ENCODE measurements around the gene ZBTB20. TPM values are rescaled to one million over a fixed set of nuclear protein-coding genes. Genes with fewer than 3 reads are reported as not detected.
A peak's percentile ranks its signal among the peaks of the same experiment; 100 is the strongest.

The ZBTB20 gene
- polyA plus RNA-seq, 4 donors = 0.27 to 2.2 (median 1.3) TPM

DNA sequence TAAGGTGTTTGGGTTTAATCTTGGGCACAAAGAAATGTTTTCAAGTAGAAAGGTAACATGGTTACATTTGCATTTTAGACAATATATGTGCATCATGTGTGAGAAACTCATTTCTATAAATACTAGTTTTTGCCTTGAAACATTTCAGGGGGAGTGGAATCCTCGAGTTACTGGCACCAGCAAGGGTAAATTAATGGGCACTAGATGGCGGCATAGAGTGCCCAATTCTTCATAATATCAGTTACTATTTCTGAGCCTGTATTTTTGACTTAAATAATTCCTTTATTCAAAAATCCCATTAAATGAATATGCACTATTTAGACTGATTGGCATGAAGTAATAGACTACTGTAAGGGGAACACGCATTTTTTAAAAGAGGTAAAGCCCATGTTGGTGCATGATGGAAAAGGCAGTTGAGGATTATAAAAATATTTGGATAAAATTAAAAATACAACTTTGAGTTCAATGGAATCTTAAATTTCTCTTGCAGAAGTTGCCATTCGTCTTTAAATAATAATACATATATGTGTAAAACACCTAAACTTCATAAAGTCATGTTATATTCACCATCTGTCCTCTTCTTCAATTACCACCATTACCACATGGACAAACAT, 106.3 kb downstream of the ZBTB20 start:
- Histone ChIP-seq H3K27ac (ENCODE audit: low read depth in 1 of 3, low read length in 2 of 3) (no peak overlapping the region), H3K4me1 (ENCODE audit: control insufficient read depth in 3 of 3, insufficient read depth in 2 of 3, low read depth in 1 of 3, low read length in 2 of 3) (no peaks in the 10 kb centered on the region), H3K4me3 (ENCODE audit: low read depth in 1 of 3, low read length in 3 of 3) (no peak overlapping the region), H3K9me3 (ENCODE audit: control insufficient read depth in 2 of 2, insufficient read depth in 1 of 2, low read depth in 1 of 2, low read length in 1 of 2) (no peaks in the 10 kb centered on the region), H3K27me3 (ENCODE audit: control insufficient read depth in 3 of 3, insufficient read depth in 3 of 3, low read length in 3 of 3) (no peaks in the 10 kb centered on the region), H3K36me3 (ENCODE audit: control insufficient read depth in 3 of 3, insufficient read depth in 2 of 3, low read depth in 1 of 3, low read length in 3 of 3) (peaks cover 0 to 2% (median 0%) of the 10 kb centered on the region in 3 donors)
- DNase-seq = peak; percentile 40 to 44
- FAIRE-seq = no peak
- 31 to 39% (median 37%) methylated on average over 4 of the region's 4 CpGs for WGBS, 3 donors

DNA sequence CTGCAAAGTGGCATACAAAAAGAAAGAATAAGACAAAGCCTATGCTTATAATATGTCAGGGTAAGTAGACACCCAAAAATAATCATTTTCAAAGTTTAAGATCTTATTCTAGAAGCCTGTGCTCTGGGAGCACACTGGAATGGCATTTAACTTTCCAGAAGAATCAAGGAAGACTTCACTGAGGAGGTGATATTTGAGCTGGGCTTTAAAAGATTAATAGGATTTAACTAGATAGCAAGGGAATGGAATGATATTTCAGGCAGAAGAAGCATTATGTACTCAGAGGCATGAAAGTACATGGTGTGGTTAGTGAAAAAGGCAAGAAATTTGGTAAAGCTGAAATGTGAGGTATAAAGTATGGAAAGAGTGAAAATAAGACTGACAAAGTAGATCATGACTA, 106.8 kb downstream of the ZBTB20 start:
- DNase-seq (no peak), FAIRE-seq (no peak)
- no peak overlapping the region for H3K4me3 ChIP-seq (ENCODE audit: low read depth in 1 of 3, low read length in 3 of 3)
- no peaks in the 10 kb centered on the region for H3K9me3 ChIP-seq (ENCODE audit: control insufficient read depth in 2 of 2, insufficient read depth in 1 of 2, low read depth in 1 of 2, low read length in 1 of 2)
- H3K4me1 ChIP-seq (ENCODE audit: control insufficient read depth in 3 of 3, insufficient read depth in 2 of 3, low read depth in 1 of 3, low read length in 2 of 3) = no peaks in the 10 kb centered on the region
- H3K27ac ChIP-seq (ENCODE audit: low read depth in 1 of 3, low read length in 2 of 3) = no peak overlapping the region
- H3K27me3 ChIP-seq (ENCODE audit: control insufficient read depth in 3 of 3, insufficient read depth in 3 of 3, low read length in 3 of 3) = no peaks in the 10 kb centered on the region
- peaks cover 0 to 2% (median 0%) of the 10 kb centered on the region in 3 donors for H3K36me3 ChIP-seq (ENCODE audit: control insufficient read depth in 3 of 3, insufficient read depth in 2 of 3, low read depth in 1 of 3, low read length in 3 of 3)

DNA sequence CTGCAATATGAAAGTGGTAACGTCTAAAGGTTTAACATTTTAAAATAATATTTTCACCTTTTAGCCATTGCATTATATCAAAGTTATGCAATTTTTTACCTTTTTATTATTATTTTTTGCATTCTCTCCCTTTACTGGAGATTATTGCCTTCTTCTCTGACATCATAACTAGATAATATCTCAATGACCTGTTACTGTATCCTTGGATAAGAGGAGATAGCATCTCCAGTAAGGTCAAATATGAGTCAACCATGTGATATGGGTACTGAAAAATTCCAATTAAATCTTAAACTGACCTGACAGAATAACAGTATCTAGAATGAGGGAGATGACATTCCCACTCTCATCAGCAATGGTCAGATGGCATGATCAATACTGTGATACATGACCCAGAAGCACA, 108.3 kb downstream of the ZBTB20 start:
- no peak overlapping the region for H3K27ac ChIP-seq (ENCODE audit: low read depth in 1 of 3, low read length in 2 of 3)
- H3K4me3 ChIP-seq (ENCODE audit: low read depth in 1 of 3, low read length in 3 of 3) = no peak overlapping the region
- no peaks in the 10 kb centered on the region for H3K4me1 ChIP-seq (ENCODE audit: control insufficient read depth in 3 of 3, insufficient read depth in 2 of 3, low read depth in 1 of 3, low read length in 2 of 3)
- DNase-seq (no peak), FAIRE-seq (no peak)
- H3K27me3 ChIP-seq (ENCODE audit: control insufficient read depth in 3 of 3, insufficient read depth in 3 of 3, low read length in 3 of 3) = no peaks in the 10 kb centered on the region
- H3K9me3 ChIP-seq (ENCODE audit: control insufficient read depth in 2 of 2, insufficient read depth in 1 of 2, low read depth in 1 of 2, low read length in 1 of 2) = no peaks in the 10 kb centered on the region
- WGBS, 3 donors = 83 to 98% (median 91%) methylated on average over 1 of the region's 1 CpG
- H3K36me3 ChIP-seq (ENCODE audit: control insufficient read depth in 3 of 3, insufficient read depth in 2 of 3, low read depth in 1 of 3, low read length in 3 of 3) = peaks cover 0 to 2% (median 0%) of the 10 kb centered on the region in 3 donors

DNA sequence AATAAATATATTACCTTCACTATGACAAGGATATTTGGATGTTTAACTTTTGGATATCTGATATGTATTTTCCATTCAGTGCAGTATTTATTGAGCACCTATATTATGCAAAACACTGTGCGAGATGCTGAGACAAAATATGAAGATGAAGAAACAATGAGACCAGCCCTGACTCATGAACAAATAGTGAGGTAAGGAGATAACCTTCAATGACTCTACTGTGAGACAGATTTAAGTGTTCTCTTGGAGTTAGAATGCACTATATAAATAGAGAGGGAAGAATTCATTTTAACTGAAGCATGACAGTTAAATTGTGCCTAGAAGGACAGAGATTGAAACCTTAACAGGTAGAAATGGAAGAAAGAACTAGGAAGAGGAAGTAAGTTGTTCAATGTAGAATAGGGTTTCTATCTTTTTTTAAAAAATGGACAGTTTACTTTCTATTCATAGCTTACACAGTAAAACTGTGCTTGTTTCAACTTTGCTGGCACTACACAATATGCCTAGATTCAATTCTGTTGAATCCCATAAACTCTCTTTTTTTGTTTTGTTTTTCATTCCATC, 124.2 kb downstream of the ZBTB20 start:
- Histone ChIP-seq H3K4me1 (ENCODE audit: control insufficient read depth in 3 of 3, insufficient read depth in 2 of 3, low read depth in 1 of 3, low read length in 2 of 3) (no peaks in the 10 kb centered on the region), H3K9me3 (ENCODE audit: control insufficient read depth in 2 of 2, insufficient read depth in 1 of 2, low read depth in 1 of 2, low read length in 1 of 2) (no peaks in the 10 kb centered on the region), H3K36me3 (ENCODE audit: control insufficient read depth in 3 of 3, insufficient read depth in 2 of 3, low read depth in 1 of 3, low read length in 3 of 3) (no peaks in the 10 kb centered on the region), H3K27me3 (ENCODE audit: control insufficient read depth in 3 of 3, insufficient read depth in 3 of 3, low read length in 3 of 3) (no peaks in the 10 kb centered on the region), H3K4me3 (ENCODE audit: low read depth in 1 of 3, low read length in 3 of 3) (no peak overlapping the region), H3K27ac (ENCODE audit: low read depth in 1 of 3, low read length in 2 of 3) (no peak overlapping the region)
- DNase-seq (no peak), FAIRE-seq (no peak)
- WGBS, 3 donors = 94 to 97% (median 95%) methylated on average over 1 of the region's 1 CpG

DNA sequence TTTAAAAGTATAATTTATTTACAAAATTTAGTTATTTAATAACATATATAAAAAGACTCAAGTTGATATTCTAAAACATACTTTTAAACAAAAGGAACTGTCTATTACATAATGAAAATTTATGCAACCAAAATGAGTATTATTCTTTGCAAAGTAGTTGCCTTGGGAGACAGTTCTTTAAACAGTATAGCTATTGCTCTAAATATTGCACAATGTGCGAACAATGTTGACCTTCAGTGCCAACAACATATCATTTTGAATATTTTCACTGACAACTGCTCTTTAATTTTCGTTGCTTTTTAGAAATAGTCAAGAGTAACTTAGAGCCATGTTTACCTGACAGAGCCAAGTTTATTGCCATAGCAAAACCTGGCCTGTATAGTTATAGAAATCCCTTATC, 124.9 kb downstream of the ZBTB20 start:
- no peak for FAIRE-seq
- 78 to 91% (median 85%) methylated on average over 2 of the region's 2 CpGs for WGBS, 3 donors

DNA sequence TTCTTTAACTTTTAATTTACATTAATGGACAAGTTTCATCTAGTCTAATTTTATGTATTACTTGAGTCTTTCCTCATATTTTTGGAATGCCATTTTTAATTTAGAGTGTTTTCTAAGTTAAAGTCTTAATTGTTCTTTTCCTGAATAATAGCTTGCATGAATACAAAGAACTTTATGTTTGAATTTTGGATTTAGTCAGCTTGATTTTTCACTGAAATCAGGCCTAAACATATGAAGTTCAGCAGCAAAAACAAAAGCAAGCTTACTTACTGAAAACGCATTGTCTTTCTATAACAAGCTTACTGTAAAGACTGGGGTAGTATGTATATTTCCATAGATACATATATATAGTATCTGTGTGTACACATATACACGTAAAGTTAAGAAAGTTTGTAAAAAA, 126.0 kb downstream of the ZBTB20 start:
- Histone ChIP-seq H3K27me3 (ENCODE audit: control insufficient read depth in 3 of 3, insufficient read depth in 3 of 3, low read length in 3 of 3) (no peaks in the 10 kb centered on the region), H3K9me3 (ENCODE audit: control insufficient read depth in 2 of 2, insufficient read depth in 1 of 2, low read depth in 1 of 2, low read length in 1 of 2) (no peaks in the 10 kb centered on the region), H3K36me3 (ENCODE audit: control insufficient read depth in 3 of 3, insufficient read depth in 2 of 3, low read depth in 1 of 3, low read length in 3 of 3) (no peaks in the 10 kb centered on the region), H3K4me1 (ENCODE audit: control insufficient read depth in 3 of 3, insufficient read depth in 2 of 3, low read depth in 1 of 3, low read length in 2 of 3) (no peaks in the 10 kb centered on the region), H3K4me3 (ENCODE audit: low read depth in 1 of 3, low read length in 3 of 3) (no peak overlapping the region), H3K27ac (ENCODE audit: low read depth in 1 of 3, low read length in 2 of 3) (no peak overlapping the region)
- DNase-seq (no peak), FAIRE-seq (no peak)
- WGBS, 3 donors = 94 to 97% (median 95%) methylated on average over 2 of the region's 2 CpGs

More for the DNA sequence above, 124.9 kb downstream of the ZBTB20 start:
- Histone ChIP-seq H3K4me1 (ENCODE audit: control insufficient read depth in 3 of 3, insufficient read depth in 2 of 3, low read depth in 1 of 3, low read length in 2 of 3) (no peaks in the 10 kb centered on the region), H3K4me3 (ENCODE audit: low read depth in 1 of 3, low read length in 3 of 3) (no peak overlapping the region), H3K27me3 (ENCODE audit: control insufficient read depth in 3 of 3, insufficient read depth in 3 of 3, low read length in 3 of 3) (no peaks in the 10 kb centered on the region), H3K36me3 (ENCODE audit: control insufficient read depth in 3 of 3, insufficient read depth in 2 of 3, low read depth in 1 of 3, low read length in 3 of 3) (no peaks in the 10 kb centered on the region), H3K27ac (ENCODE audit: low read depth in 1 of 3, low read length in 2 of 3) (no peak overlapping the region), H3K9me3 (ENCODE audit: control insufficient read depth in 2 of 2, insufficient read depth in 1 of 2, low read depth in 1 of 2, low read length in 1 of 2) (no peaks in the 10 kb centered on the region)
- peak in 1 of 2 donors; percentile 5 for DNase-seq

DNA sequence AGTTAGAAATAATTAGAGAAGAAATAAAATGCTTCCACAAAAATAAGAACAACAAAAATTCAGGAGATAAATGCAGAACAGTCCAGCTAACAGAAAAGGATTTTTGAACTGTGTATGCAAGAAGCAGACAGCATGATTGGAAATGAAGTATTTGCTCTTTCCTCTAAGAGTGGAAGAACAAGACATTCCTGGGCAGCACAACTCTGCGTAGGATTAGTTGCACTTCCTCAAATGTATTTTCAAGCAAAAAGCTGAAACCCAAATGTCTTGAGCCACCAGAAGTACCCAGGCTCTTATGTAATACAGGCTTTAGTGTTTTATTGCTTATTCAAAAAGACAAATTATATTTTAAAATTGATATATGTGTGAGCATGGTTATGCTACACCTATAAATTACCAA, 127.2 kb downstream of the ZBTB20 start:
- no peaks in the 10 kb centered on the region for H3K4me1 ChIP-seq (ENCODE audit: control insufficient read depth in 3 of 3, insufficient read depth in 2 of 3, low read depth in 1 of 3, low read length in 2 of 3)
- WGBS, 3 donors = 65 to 97% (median 91%) methylated on average over 1 of the region's 1 CpG
- no peak overlapping the region for H3K4me3 ChIP-seq (ENCODE audit: low read depth in 1 of 3, low read length in 3 of 3)
- no peaks in the 10 kb centered on the region for H3K27me3 ChIP-seq (ENCODE audit: control insufficient read depth in 3 of 3, insufficient read depth in 3 of 3, low read length in 3 of 3)
- H3K27ac ChIP-seq (ENCODE audit: low read depth in 1 of 3, low read length in 2 of 3) = no peak overlapping the region
- FAIRE-seq = no peak
- DNase-seq = no peak
- H3K9me3 ChIP-seq (ENCODE audit: control insufficient read depth in 2 of 2, insufficient read depth in 1 of 2, low read depth in 1 of 2, low read length in 1 of 2) = no peaks in the 10 kb centered on the region
- no peaks in the 10 kb centered on the region for H3K36me3 ChIP-seq (ENCODE audit: control insufficient read depth in 3 of 3, insufficient read depth in 2 of 3, low read depth in 1 of 3, low read length in 3 of 3)

DNA sequence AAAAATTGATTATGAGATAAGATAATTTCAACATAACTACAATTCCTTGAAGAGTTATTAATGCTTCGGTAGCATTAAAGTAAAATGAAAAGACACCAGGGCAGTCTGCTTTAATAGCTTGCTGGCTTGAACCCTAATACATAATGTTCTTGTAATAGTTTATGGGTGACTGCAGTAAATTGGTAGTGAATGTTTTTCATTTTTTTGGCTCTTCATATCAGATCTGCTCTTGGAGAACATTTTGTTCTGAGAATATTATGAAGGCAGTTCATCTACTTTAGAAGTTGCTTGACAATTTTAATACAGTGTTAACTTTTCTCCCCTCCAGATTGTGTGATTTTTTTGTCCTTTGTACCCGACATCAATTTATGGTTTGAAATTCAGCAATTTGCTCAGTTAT, 128.4 kb downstream of the ZBTB20 start:
- FAIRE-seq = no peak
- Histone ChIP-seq H3K9me3 (ENCODE audit: control insufficient read depth in 2 of 2, insufficient read depth in 1 of 2, low read depth in 1 of 2, low read length in 1 of 2) (no peaks in the 10 kb centered on the region), H3K27me3 (ENCODE audit: control insufficient read depth in 3 of 3, insufficient read depth in 3 of 3, low read length in 3 of 3) (no peaks in the 10 kb centered on the region), H3K4me3 (ENCODE audit: low read depth in 1 of 3, low read length in 3 of 3) (no peak overlapping the region), H3K36me3 (ENCODE audit: control insufficient read depth in 3 of 3, insufficient read depth in 2 of 3, low read depth in 1 of 3, low read length in 3 of 3) (no peaks in the 10 kb centered on the region), H3K27ac (ENCODE audit: low read depth in 1 of 3, low read length in 2 of 3) (no peak overlapping the region), H3K4me1 (ENCODE audit: control insufficient read depth in 3 of 3, insufficient read depth in 2 of 3, low read depth in 1 of 3, low read length in 2 of 3) (no peaks in the 10 kb centered on the region)
- no peak for DNase-seq
- 83 to 97% (median 89%) methylated on average over 2 of the region's 2 CpGs for WGBS, 3 donors

DNA sequence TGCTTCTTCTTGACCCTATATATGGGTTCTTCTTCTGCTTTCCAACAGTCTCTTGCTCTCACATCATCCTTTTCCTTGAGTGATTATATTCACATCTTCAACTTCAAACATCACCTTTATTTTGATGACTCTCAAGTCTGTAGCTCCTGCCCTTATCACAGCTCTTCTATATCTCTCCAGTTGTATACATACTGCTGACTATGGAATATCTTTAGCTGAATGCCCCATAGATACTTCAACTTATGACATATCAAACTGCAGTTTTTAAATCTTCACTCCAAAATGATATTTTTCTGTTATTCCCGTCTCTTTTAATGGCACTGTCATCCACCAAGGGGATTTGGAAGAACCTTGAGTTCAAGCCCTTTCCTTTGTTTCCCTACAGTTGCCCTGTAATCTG, 139.1 kb downstream of the ZBTB20 start:
- Histone ChIP-seq H3K4me3 (ENCODE audit: low read depth in 1 of 3, low read length in 3 of 3) (no peak overlapping the region), H3K27me3 (ENCODE audit: control insufficient read depth in 3 of 3, insufficient read depth in 3 of 3, low read length in 3 of 3) (no peaks in the 10 kb centered on the region), H3K9me3 (ENCODE audit: control insufficient read depth in 2 of 2, insufficient read depth in 1 of 2, low read depth in 1 of 2, low read length in 1 of 2) (no peaks in the 10 kb centered on the region), H3K27ac (ENCODE audit: low read depth in 1 of 3, low read length in 2 of 3) (no peak overlapping the region), H3K4me1 (ENCODE audit: control insufficient read depth in 3 of 3, insufficient read depth in 2 of 3, low read depth in 1 of 3, low read length in 2 of 3) (no peaks in the 10 kb centered on the region), H3K36me3 (ENCODE audit: control insufficient read depth in 3 of 3, insufficient read depth in 2 of 3, low read depth in 1 of 3, low read length in 3 of 3) (peaks cover 0 to 3% (median 0%) of the 10 kb centered on the region in 3 donors)
- WGBS, 3 donors = 91 to 98% (median 98%) methylated on average over 1 of the region's 1 CpG
- no peak for FAIRE-seq
- no peak for DNase-seq
